ENCODE measurements around the gene GOLGA3.
"Not testable (repeated sequence)": the region's sequence is repeated elsewhere in the genome, so short reads cannot be mapped to it uniquely, and the experiment has no call there.

The GOLGA3 gene

DNA sequence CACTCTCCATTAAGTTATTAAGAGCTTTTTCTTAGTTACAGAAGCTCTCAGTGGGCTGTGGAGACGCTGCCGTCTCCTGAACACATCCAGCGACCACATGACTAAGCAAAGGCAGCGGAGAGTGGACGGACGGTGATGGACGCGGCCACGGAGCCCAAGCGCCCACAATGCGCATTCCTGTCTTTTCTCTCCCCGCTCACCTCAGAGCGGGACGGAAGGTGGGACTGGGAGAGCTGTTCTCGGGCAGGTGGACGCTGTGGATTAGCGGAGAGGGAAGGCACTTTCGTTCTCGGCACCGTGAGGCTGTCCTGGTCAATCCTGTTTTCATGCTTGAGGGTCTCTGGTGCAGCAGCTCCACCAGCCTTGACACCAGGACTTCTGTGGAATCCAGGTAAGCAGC is 64.4 kb downstream of the GOLGA3 start:
- POLR2A ChIA-PET, result interaction anchor here (0.7 kb wide), 1 partner anchor 56 kb away, joined by 4 read pairs; no protein-coding TSS in a partner anchor
- H3K27ac ChIP-seq (ENCODE audit: insufficient read depth in 1 of 2, low read depth in 1 of 2, low read length in 2 of 2, poor library complexity in 1 of 2, severe bottlenecking in 2 of 2), result no peak overlapping the region
- DNase-seq, result no peak
- peaks cover 0 to 14% (median 1%) of the 10 kb centered on the region in 4 experiments for H3K36me3 ChIP-seq (ENCODE audit: control insufficient read depth in 4 of 4, insufficient read depth in 4 of 4, low read length in 3 of 4)
- 96% methylated on average over 20 of the region's 20 CpGs for WGBS (ENCODE audit: insufficient coverage)
- H3K4me3 ChIP-seq (ENCODE audit: control insufficient read depth in 1 of 7, extremely low read depth in 1 of 7, insufficient read depth in 4 of 7, low read depth in 2 of 7, low read length in 6 of 7), result peak overlapping the region in 2 of 7 experiments; percentile 16 to 28
- CTCF ChIA-PET, result interaction anchor here (0.7 to 2.7 kb wide), 4 partner anchors 9 to 73 kb away, joined by 3 to 9 read pairs (median 6); no protein-coding TSS in a partner anchor
- H3K9me3 ChIP-seq (ENCODE audit: control extremely low read depth in 1 of 5, control insufficient read depth in 4 of 5, insufficient read depth in 2 of 5, low read depth in 1 of 5, low read length in 4 of 5), result no peaks in the 10 kb centered on the region
- peaks cover 35 to 77% (median 77%) of the 10 kb centered on the region in 4 experiments for H3K4me1 ChIP-seq (ENCODE audit: control extremely low read depth in 1 of 4, control insufficient read depth in 4 of 4, insufficient read depth in 4 of 4, low read length in 3 of 4)
- no peaks in the 10 kb centered on the region for H3K27me3 ChIP-seq (replicated peaks in 2 of 5; ENCODE audit: control insufficient read depth in 4 of 5, insufficient read depth in 5 of 5, low read length in 4 of 5)

DNA sequence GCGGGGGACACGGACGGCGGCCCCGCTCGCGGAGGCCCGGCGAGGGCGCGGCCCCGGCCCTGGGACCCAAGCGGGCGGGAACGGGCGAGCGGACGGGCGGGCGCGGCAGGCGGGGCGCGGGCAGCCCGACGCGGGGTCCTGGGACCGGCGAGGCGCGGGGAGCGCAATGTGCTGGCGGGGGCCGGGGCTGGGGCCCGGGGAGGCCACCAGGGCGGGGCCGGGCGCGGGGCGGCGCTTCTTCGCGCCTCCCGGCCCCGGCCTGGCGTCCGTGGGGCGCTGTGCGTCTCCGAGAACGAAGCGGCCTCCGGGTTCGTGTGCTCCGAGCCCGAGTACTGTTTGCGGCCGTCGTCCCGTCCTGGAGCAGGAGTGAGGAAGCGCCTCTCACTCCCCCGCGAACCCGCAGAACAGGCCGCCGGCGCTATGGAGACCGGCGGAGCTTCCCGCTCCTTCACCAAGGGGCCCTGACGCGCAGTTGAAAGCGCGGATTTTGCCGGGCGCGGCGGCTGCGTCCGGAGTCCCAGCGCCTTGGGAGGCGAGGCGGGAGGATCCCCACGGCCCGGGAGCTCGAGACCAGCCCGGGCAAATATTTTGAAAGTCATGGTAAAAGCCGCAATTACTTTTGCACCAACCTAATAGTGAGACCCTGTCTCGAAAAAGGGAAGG is 66.6 kb downstream of the GOLGA3 start:
- H3K36me3 ChIP-seq (ENCODE audit: control insufficient read depth in 4 of 4, insufficient read depth in 4 of 4, low read length in 3 of 4), result peaks cover 1 to 18% (median 7%) of the 10 kb centered on the region in 4 experiments
- H3K27me3 ChIP-seq (replicated peaks in 2 of 5; ENCODE audit: control insufficient read depth in 4 of 5, insufficient read depth in 5 of 5, low read length in 4 of 5), result no peaks in the 10 kb centered on the region
- H3K4me3 ChIP-seq (ENCODE audit: control insufficient read depth in 1 of 7, extremely low read depth in 1 of 7, insufficient read depth in 4 of 7, low read depth in 2 of 7, low read length in 6 of 7), result peak overlapping the region; percentile 53 to 92 (median 77)
- H3K4me1 ChIP-seq (ENCODE audit: control extremely low read depth in 1 of 4, control insufficient read depth in 4 of 4, insufficient read depth in 4 of 4, low read length in 3 of 4), result peaks cover 19 to 56% (median 55%) of the 10 kb centered on the region in 4 experiments
- no peaks in the 10 kb centered on the region for H3K9me3 ChIP-seq (ENCODE audit: control extremely low read depth in 1 of 5, control insufficient read depth in 4 of 5, insufficient read depth in 2 of 5, low read depth in 1 of 5, low read length in 4 of 5)
- DNase-seq, result peak; percentile 94 to 97 (median 96)
- POLR2A ChIA-PET, result no interaction called here
- under 1% methylated on average over 86 of the region's 89 CpGs for WGBS (ENCODE audit: insufficient coverage)
- CTCF ChIA-PET, result interaction anchor here (1.5 kb wide), 1 partner anchor 14 kb away, joined by 5 read pairs; no protein-coding TSS in a partner anchor
- peak overlapping the region; percentile 74 to 86 for H3K27ac ChIP-seq (ENCODE audit: insufficient read depth in 1 of 2, low read depth in 1 of 2, low read length in 2 of 2, poor library complexity in 1 of 2, severe bottlenecking in 2 of 2)

DNA sequence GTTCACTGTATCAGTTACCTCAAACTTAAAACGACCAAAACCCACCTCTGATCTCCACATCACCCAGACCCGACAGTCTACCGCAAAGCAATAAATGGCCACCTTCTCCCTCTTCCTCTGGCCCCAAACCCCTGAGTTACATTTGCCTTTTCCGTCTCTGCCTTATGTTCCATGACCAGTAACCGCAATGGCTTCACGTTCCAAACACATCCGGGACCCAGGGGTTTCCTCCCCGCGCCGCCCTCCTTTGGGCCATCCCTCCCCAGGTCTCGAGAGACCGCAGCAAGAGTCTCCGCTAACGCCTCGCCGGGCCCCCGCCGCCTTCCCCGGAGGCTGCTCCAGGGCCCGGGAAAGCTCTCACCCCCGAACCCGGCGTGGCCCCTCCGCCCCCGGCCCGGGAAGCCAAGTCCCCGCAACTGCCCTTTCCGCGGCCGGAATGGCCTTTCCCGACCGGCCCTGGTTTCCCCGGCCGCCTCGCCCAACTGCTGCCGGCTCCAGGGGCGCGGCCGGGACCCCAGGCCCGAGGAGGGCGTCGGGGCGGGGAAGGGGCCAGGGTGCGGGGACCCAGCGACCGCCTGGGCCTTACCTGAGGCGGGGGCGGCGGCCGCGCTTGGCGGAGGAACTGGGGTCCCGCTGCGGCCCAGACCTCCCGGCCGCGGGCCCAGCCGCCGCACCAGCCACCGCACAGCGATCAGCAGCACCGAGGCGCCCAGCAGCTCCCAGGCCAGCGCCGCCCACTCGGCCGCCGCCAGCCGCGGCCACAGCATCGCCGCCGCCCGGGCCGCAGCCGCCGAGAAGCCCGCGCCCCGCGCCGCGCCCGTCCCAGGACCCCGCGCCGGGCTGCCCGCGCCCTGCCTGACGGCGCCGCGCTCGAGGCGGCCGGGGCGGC is 67.4 kb downstream of the GOLGA3 start, which contains the start of gene ANKLE2:
Gene ANKLE2 (minus strand): TSS at position 801 of the 889 bp plus-strand sequence. CDS start 34 bp downstream, at position 767.
- Histone ChIP-seq H3K9me3 (ENCODE audit: control extremely low read depth in 1 of 5, control insufficient read depth in 4 of 5, insufficient read depth in 2 of 5, low read depth in 1 of 5, low read length in 4 of 5) (no peaks in the 10 kb centered on the region), H3K4me3 (ENCODE audit: control insufficient read depth in 1 of 7, extremely low read depth in 1 of 7, insufficient read depth in 4 of 7, low read depth in 2 of 7, low read length in 6 of 7) (peak within 1 kb of the TSS; percentile 76 to 92 (median 86)), H3K36me3 (ENCODE audit: control insufficient read depth in 4 of 4, insufficient read depth in 4 of 4, low read length in 3 of 4) (peaks cover 2 to 21% (median 8%) of the 10 kb centered on the region in 4 experiments), H3K4me1 (ENCODE audit: control extremely low read depth in 1 of 4, control insufficient read depth in 4 of 4, insufficient read depth in 4 of 4, low read length in 3 of 4) (peaks cover 15 to 48% (median 47%) of the 10 kb centered on the region in 4 experiments), H3K27ac (ENCODE audit: insufficient read depth in 1 of 2, low read depth in 1 of 2, low read length in 2 of 2, poor library complexity in 1 of 2, severe bottlenecking in 2 of 2) (peak within 1 kb of the TSS; percentile 77 to 89), H3K27me3 (replicated peaks in 2 of 5; ENCODE audit: control insufficient read depth in 4 of 5, insufficient read depth in 5 of 5, low read length in 4 of 5) (no peaks in the 10 kb centered on the region)
- POLR2A ChIA-PET, result interaction anchor here (0.6 to 1.0 kb wide), 2 partner anchors 14 to 59 kb away, joined by 4 read pairs; no protein-coding TSS in a partner anchor
- peak in 2 of 3 donors; percentile 79 to 82 for DNase-seq
- WGBS (ENCODE audit: insufficient coverage), result under 1% methylated on average over 97 of the region's 97 CpGs
- CTCF ChIA-PET, result interaction anchor here (1.5 kb wide), 1 partner anchor 14 kb away, joined by 5 read pairs; no protein-coding TSS in a partner anchor

DNA sequence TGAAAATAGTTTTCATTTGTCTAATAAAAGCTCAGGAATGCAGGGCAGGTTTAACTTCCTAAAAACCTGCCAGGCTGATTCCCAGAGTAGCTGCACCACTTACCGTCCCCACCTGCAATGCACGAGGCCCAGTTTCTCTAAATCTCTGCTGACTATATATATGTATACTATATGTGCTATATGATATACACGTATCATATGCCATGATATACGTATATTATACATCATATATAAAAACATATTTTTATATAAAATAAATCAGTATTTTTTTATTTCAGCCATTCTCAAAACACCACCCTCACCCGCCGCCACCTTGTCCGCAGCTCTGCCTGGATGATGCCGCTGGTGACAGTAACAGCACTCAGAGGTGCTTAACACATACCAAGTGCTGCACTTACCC is 69.3 kb downstream of the GOLGA3 start:
- ChIA-PET CTCF (interaction anchor here (0.6 kb wide), 1 partner anchor 95 kb away, joined by 3 read pairs; no protein-coding TSS in a partner anchor), POLR2A (no interaction called here)
- Histone ChIP-seq H3K36me3 (ENCODE audit: control insufficient read depth in 4 of 4, insufficient read depth in 4 of 4, low read length in 3 of 4) (peaks cover 6 to 29% (median 15%) of the 10 kb centered on the region in 4 experiments), H3K9me3 (ENCODE audit: control extremely low read depth in 1 of 5, control insufficient read depth in 4 of 5, insufficient read depth in 2 of 5, low read depth in 1 of 5, low read length in 4 of 5) (no peaks in the 10 kb centered on the region), H3K4me3 (ENCODE audit: control insufficient read depth in 1 of 7, extremely low read depth in 1 of 7, insufficient read depth in 4 of 7, low read depth in 2 of 7, low read length in 6 of 7) (no peak overlapping the region), H3K27me3 (replicated peaks in 2 of 5; ENCODE audit: control insufficient read depth in 4 of 5, insufficient read depth in 5 of 5, low read length in 4 of 5) (no peaks in the 10 kb centered on the region), H3K27ac (ENCODE audit: insufficient read depth in 1 of 2, low read depth in 1 of 2, low read length in 2 of 2, poor library complexity in 1 of 2, severe bottlenecking in 2 of 2) (no peak overlapping the region), H3K4me1 (ENCODE audit: control extremely low read depth in 1 of 4, control insufficient read depth in 4 of 4, insufficient read depth in 4 of 4, low read length in 3 of 4) (peaks cover 15 to 30% (median 29%) of the 10 kb centered on the region in 4 experiments)
- no peak for DNase-seq
- no CpG with 5 or more reads among the region's 8 CpGs for WGBS (ENCODE audit: insufficient coverage)

DNA sequence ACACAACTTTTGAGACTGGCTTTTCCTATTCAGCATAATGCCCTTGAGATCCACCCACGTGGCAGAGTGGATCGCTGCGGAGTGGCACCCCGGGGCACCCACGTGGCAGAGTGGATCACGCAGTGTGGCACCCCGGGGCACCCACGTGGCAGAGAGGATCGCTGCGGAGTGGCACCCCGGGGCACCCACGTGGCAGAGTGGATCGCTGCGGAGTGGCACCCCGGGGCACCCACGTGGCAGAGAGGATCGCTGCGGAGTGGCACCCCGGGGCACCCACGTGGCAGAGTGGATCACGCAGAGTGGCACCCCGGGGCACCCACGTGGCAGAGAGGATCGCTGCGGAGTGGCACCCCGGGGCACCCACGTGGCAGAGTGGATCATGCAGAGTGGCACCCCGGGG is 69.8 kb downstream of the GOLGA3 start:
- Histone ChIP-seq H3K4me1 (ENCODE audit: control extremely low read depth in 1 of 4, control insufficient read depth in 4 of 4, insufficient read depth in 4 of 4, low read length in 3 of 4) (peaks cover 13 to 24% (median 24%) of the 10 kb centered on the region in 4 experiments), H3K36me3 (ENCODE audit: control insufficient read depth in 4 of 4, insufficient read depth in 4 of 4, low read length in 3 of 4) (peaks cover 7 to 31% (median 15%) of the 10 kb centered on the region in 4 experiments)
- H3K4me3 ChIP-seq (ENCODE audit: control insufficient read depth in 1 of 7, extremely low read depth in 1 of 7, insufficient read depth in 4 of 7, low read depth in 2 of 7, low read length in 6 of 7); H3K27me3 ChIP-seq (replicated peaks in 2 of 5; ENCODE audit: control insufficient read depth in 4 of 5, insufficient read depth in 5 of 5, low read length in 4 of 5); POLR2A ChIA-PET; CTCF ChIA-PET; H3K9me3 ChIP-seq (ENCODE audit: control extremely low read depth in 1 of 5, control insufficient read depth in 4 of 5, insufficient read depth in 2 of 5, low read depth in 1 of 5, low read length in 4 of 5); H3K27ac ChIP-seq (ENCODE audit: insufficient read depth in 1 of 2, low read depth in 1 of 2, low read length in 2 of 2, poor library complexity in 1 of 2, severe bottlenecking in 2 of 2); DNase-seq: not testable (repeated sequence)
- WGBS (ENCODE audit: insufficient coverage), result 85% methylated on average over 20 of the region's 28 CpGs

DNA sequence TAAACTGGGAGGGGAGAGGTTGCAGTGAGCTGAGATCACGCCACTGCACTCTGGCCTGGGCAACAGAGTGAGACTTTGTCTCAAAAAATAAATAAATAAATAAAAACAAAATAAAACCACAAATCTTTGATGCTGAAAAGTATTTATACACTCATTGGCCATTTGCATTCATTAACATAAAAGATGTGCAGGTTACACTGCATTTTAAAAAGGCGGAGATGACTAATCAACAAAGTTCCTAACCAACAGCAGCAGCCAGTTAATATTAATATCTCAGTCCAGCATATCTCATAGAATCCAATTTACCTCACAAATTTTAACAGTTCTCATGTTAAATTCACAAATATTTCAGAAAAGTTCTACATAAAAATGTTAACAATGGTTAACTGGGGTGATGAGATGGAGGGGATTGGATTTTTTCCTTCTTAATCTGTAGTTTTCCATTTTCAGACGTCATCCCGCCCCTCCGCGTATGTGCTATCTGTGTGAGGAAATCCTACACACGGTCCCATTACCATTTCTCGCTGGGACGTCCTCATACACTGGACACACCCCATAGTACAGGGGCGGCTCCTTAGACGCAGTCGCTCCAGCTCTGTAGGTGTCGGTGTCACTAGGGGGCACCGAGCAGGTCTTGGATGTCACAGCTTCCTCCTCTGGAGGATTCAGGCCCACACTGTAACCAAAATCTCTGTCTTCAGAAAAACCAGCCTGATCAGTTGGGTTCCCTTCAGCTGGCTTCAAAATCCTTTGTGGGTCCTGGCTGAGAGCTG is 74.3 kb downstream of the GOLGA3 start:
- WGBS (ENCODE audit: insufficient coverage), result 86% methylated on average over 6 of the region's 14 CpGs
- CTCF ChIA-PET, result interaction anchor here (0.9 to 2.7 kb wide), 4 partner anchors 10 to 17 kb away, joined by 3 to 9 read pairs (median 3); no protein-coding TSS in a partner anchor
- POLR2A ChIA-PET, result interaction anchor here (0.6 kb wide), 1 partner anchor 151 kb away, joined by 4 read pairs; no protein-coding TSS in a partner anchor

More for the DNA sequence above, 74.3 kb downstream of the GOLGA3 start:
- H3K27me3 ChIP-seq (replicated peaks in 2 of 5; ENCODE audit: control insufficient read depth in 4 of 5, insufficient read depth in 5 of 5, low read length in 4 of 5), result no peaks in the 10 kb centered on the region
- H3K4me3 ChIP-seq (ENCODE audit: control insufficient read depth in 1 of 7, extremely low read depth in 1 of 7, insufficient read depth in 4 of 7, low read depth in 2 of 7, low read length in 6 of 7), result no peak overlapping the region
- H3K4me1 ChIP-seq (ENCODE audit: control extremely low read depth in 1 of 4, control insufficient read depth in 4 of 4, insufficient read depth in 4 of 4, low read length in 3 of 4), result no peaks in the 10 kb centered on the region
- peak in 2 of 3 donors; percentile 42 to 49 for DNase-seq
- H3K9me3 ChIP-seq (ENCODE audit: control extremely low read depth in 1 of 5, control insufficient read depth in 4 of 5, insufficient read depth in 2 of 5, low read depth in 1 of 5, low read length in 4 of 5), result no peaks in the 10 kb centered on the region
- peaks cover 27 to 63% (median 46%) of the 10 kb centered on the region in 4 experiments for H3K36me3 ChIP-seq (ENCODE audit: control insufficient read depth in 4 of 4, insufficient read depth in 4 of 4, low read length in 3 of 4)
- H3K27ac ChIP-seq (ENCODE audit: insufficient read depth in 1 of 2, low read depth in 1 of 2, low read length in 2 of 2, poor library complexity in 1 of 2, severe bottlenecking in 2 of 2), result no peak overlapping the region
